GM12891 (cell line): ENCODE data around the gene FMNL1.

Experiments
- POLR2A ChIP-seq: IDR thresholded peaks from 2 replicates; pipeline ENCODE4 v1.6.1; 2011; ENCODE audit warnings: low read depth, low read length, control low read depth
- POLR2AphosphoS5 ChIP-seq: IDR thresholded peaks from 2 replicates; pipeline ENCODE4 v1.6.1; 2011; ENCODE audit warnings: low read depth, low read length, control low read depth

DNA sequence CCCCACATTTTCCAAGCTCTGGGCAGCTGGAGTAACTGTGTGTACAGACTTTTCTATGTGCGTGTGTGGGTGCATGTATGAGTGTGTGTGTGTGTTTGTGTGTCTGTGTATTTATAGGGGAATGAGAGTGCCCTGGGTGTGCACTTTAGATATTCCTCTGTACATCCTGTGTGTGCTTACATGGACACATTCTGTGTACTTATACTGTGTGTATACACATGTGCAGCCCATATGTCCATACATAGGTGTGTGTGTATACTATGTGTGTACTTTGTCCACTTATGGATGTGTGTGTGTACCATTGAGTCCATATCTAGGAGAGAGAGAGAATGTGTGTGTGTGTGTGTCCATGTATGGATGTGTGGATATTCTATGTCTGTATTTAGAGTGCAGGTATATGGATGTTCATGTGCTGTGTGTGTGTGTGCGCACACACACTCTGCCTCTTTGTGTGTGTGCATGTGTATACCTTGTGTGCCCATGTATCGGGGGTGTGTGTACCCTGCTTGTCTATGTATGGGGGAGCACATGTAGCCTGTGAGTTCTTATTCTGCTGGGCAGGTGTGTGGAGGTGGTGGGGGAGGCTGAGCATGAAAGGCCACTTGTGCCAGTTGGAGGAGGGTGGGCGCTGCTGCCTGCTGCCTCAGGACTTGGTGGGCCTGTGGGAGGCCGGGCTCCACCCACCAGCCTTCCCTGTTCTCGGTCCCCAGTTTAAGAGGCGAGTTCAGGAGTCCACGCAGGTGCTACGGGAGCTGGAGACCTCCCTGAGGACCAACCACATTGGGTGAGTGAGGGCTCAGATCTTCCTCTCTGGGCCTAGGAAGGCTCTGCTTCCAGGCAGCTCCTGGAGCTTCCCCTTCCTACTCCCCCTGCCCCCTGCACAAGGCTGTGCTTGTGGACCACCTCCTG, 11.1 kb downstream of the FMNL1 start:
- TF ChIP-seq POLR2A (no peak), POLR2AphosphoS5 (no peak)
